ENCODE measurements around the gene KCNIP3.
"Not testable (repeated sequence)": the region's sequence is repeated elsewhere in the genome, so short reads cannot be mapped to it uniquely, and the experiment has no call there.

Gene KCNIP3

DNA sequence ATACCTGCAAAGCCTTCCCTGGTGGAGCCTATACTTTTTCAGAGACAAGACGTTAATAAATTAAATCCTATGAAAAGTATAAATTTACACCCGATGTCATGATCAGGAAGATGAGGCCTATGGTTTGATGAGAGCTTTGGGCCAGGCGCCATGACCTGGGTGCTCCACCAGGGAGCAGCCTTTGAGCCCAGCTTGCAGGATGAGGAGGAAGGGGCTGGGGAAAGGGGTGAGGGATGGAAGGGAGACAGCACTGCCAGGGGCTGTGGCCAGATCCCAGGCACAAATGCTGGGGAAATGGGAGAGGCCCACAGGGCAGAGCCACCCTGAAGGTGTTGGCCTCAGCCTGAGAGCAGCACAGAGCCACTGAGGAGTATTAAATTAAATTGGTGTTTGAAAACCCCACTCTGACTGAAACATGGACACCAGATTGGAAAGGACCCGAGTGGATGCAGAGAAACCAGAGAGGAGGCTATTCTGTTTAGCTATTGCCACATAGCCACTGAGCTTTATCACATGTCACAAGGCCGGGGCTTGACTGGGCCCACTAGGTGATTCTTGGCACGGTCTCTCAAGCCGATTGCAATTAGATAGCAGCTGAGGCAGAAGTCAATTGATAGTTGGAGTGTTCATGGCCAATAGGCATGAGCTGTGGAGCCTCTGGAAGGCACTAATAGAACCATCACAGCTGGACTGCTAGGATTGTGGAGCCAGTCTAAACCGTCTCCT, 95.7 kb downstream of the KCNIP3 start:
- H3K4me3 ChIP-seq (replicated peaks in 1 of 2; ENCODE audit: low read depth in 2 of 2, low read length in 2 of 2), result no peak overlapping the region
- no peak for DNase-seq (ENCODE audit: low read depth in 2 of 2)
- TF ChIP-seq, protein P1, sequence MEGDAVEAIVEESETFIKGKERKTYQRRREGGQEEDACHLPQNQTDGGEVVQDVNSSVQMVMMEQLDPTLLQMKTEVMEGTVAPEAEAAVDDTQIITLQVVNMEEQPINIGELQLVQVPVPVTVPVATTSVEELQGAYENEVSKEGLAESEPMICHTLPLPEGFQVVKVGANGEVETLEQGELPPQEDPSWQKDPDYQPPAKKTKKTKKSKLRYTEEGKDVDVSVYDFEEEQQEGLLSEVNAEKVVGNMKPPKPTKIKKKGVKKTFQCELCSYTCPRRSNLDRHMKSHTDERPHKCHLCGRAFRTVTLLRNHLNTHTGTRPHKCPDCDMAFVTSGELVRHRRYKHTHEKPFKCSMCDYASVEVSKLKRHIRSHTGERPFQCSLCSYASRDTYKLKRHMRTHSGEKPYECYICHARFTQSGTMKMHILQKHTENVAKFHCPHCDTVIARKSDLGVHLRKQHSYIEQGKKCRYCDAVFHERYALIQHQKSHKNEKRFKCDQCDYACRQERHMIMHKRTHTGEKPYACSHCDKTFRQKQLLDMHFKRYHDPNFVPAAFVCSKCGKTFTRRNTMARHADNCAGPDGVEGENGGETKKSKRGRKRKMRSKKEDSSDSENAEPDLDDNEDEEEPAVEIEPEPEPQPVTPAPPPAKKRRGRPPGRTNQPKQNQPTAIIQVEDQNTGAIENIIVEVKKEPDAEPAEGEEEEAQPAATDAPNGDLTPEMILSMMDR (IDR thresholded peaks at IDR 0.05; ENCODE audit: low read depth, low read length), result peak; percentile 11

DNA sequence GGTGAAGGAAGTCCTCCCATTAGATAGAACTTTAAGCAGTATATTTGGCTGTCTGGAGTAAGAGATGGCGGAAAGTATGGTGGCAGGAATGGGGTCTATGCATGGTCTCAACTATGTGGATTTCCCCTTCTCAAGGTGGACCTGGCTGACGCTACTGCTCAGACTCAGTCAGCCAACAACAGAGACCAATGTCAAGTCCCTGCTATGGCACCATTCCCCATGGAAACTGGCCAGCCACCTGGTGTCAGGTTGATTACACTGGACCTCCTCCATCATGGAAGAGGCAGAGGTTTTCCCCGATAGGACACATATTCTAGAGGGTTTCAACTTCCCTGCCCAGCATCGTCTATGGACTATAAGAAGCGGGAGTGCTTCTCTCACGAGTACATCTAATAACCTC, 96.8 kb downstream of the KCNIP3 start:
- no peak overlapping the region for H3K4me3 ChIP-seq (replicated peaks in 1 of 2; ENCODE audit: low read depth in 2 of 2, low read length in 2 of 2)
- DNase-seq (ENCODE audit: low read depth in 2 of 2), result no peak
- TF ChIP-seq, protein P1 (IDR thresholded peaks at IDR 0.05; ENCODE audit: low read depth, low read length), result no peak

DNA sequence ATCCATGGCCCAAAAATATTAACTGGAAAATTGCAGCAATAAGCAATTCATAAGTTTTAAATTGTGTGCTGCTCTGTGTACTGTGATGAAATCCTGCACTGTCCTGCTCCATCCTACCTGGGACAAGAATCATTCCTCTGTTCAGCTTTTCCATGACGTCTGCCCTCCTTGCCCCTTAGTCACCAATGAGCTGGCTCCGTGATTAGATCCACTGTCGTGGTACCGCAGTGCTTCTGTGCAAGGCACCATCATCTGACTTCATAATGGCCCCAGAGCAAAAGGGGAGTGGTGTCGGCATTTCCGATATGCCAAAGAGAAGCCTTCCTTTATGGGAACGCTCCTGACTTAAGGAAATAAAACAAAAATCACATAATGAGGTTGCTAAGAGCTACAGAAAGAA, 101.9 kb downstream of the KCNIP3 start:
- H3K4me3 ChIP-seq (replicated peaks in 1 of 2; ENCODE audit: low read depth in 2 of 2, low read length in 2 of 2), result no peak overlapping the region
- TF ChIP-seq, protein P1 (IDR thresholded peaks at IDR 0.05; ENCODE audit: low read depth, low read length), result no peak
- no peak for DNase-seq (ENCODE audit: low read depth in 2 of 2)

DNA sequence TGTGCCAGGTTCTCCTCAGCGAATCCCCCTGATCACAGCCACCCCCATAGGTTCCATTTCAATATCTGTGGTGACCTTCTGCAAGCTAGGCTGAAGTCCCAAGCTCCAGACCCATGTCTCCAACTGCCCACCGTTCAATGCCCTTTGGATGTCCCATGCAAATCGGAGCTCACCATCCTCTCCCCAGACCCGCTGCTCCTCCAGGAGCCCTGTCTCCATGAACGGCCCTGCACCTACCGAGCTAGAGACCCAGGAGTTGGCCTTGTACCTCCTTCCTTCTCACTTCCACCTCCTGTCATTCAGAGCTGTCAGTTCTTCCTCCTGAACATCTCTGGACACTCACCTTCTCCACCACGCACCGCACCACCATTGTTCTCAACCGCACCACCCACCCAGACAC, 104.3 kb downstream of the KCNIP3 start:
- TF ChIP-seq, protein P1 (IDR thresholded peaks at IDR 0.05; ENCODE audit: low read depth, low read length), result no peak
- DNase-seq (ENCODE audit: low read depth in 2 of 2), result no peak
- H3K4me3 ChIP-seq (replicated peaks in 1 of 2; ENCODE audit: low read depth in 2 of 2, low read length in 2 of 2), result peak overlapping the region in 1 of 2 donors; percentile 99

DNA sequence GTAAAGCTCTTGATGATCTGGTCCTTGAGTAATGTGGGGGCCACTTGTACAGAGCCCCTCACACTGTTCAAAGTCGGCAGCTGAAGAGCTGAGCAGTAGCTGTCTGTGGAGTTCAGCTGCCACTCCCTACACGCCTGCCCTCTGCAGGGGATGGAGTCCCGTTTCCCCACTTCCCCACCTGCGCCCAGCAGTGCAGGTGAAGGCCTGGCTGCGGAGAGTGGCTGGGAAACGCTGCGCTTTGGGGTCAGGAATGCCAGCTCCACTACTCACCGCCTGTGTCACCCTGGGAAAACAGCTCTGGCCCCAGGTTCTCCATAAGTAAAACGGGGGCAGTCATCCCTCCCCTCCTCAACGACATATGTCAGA, 104.8 kb downstream of the KCNIP3 start:
- not testable (repeated sequence) for DNase-seq (ENCODE audit: low read depth in 2 of 2)
- H3K4me3 ChIP-seq (replicated peaks in 1 of 2; ENCODE audit: low read depth in 2 of 2, low read length in 2 of 2), result peak overlapping the region; percentile 99

DNA sequence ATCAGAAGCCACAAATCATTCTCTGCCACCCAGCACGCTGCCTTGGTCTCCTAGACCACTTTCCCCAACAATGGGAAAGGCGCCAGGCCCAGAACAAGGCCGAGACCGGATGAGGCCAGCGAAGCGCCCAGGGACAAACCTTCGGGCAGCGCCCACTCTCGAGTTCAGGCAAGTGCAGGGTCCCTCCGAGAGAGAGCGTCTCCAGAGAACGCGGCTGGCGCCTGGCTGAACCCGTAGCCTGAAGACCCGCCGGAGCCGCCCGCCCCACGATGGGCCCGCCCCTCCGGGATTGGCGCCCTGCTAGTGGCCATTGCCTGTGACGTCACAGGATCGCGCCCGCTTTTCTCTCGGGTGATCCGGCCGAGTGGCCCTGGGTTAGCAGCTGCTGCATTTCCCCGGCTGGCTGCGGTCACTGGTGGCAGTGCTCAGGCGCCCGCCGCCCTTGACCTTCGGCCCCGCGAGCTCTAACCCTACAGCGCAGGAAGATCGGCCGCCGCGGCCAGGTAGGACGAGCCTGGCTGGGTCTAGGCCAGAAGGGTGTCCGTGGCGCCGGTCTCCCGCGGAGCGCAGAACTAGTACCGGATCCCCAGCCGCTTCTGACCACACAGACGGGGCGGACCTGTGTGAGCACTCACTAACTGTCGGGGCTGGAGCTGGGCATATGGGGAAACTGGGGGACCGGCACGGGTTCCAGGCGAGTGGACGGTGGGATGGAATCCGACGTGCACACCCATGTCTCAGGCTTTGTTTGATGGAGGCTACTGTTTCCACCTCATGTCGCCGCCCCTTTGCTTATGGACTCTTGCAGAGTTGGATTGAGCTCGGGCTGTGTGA, 105.4 kb downstream of the KCNIP3 start, which contains the start of gene FAHD2A:
Gene FAHD2A (plus strand): TSS at position 339 of the 834 bp plus-strand sequence. CDS start 2,851 bp downstream, outside the sequence.
- TF ChIP-seq, protein P1 (IDR thresholded peaks at IDR 0.05; ENCODE audit: low read depth, low read length), result no peak
- DNase-seq (ENCODE audit: low read depth in 2 of 2), result peak; percentile 87
- H3K4me3 ChIP-seq (replicated peaks in 1 of 2; ENCODE audit: low read depth in 2 of 2, low read length in 2 of 2), result peak within 1 kb of the TSS; percentile 99

DNA sequence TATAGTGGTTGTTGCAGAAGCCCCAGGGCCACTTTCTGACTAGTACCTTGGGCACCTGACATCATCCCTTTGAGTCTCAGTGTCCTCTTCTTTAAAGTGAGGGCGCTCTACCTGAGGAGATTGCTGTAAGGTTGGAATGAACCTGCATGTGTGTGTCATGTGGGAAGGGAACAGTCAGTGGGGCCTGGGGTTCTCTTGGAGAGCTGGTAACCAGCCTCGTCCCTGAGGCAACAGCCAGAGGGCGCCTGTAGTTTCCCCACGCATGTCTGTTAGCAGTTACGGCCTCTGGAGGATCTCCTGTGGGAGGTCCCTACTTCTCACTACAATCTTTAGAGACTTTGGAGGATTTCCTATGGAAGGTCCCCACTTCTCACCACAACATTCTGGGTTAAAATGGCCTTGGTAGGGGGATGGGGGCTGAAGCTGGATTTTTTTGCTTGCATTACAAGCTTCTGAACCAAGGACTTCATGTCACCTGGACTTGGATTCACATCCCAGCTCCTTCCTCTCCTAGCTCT, 106.1 kb downstream of the KCNIP3 start:
- TF ChIP-seq, protein P1 (IDR thresholded peaks at IDR 0.05; ENCODE audit: low read depth, low read length), result peak; percentile 32
- DNase-seq (ENCODE audit: low read depth in 2 of 2), result peak; percentile 48 to 55
- H3K4me3 ChIP-seq (replicated peaks in 1 of 2; ENCODE audit: low read depth in 2 of 2, low read length in 2 of 2), result peak overlapping the region; percentile 99

DNA sequence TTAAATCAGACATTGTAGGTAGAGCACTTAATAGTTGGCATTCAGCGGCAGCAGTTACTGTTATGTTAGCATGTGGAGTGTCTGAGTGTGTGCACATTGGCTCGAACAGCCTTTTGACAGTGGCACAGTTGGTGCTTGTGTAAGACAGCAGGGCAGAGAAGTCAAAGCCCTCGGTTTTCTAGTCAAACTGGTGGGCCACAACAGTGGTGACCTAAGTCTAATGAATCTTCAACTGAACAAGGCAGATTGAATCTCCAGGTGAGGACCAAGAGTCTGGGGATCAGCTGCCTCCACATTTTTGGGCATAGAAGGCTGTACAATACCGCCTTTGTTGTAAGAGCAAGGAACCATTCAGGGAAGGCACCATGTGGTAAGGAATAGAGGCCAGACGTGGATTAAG, 106.7 kb downstream of the KCNIP3 start:
- not testable (repeated sequence) for H3K4me3 ChIP-seq (replicated peaks in 1 of 2; ENCODE audit: low read depth in 2 of 2, low read length in 2 of 2); DNase-seq (ENCODE audit: low read depth in 2 of 2)

DNA sequence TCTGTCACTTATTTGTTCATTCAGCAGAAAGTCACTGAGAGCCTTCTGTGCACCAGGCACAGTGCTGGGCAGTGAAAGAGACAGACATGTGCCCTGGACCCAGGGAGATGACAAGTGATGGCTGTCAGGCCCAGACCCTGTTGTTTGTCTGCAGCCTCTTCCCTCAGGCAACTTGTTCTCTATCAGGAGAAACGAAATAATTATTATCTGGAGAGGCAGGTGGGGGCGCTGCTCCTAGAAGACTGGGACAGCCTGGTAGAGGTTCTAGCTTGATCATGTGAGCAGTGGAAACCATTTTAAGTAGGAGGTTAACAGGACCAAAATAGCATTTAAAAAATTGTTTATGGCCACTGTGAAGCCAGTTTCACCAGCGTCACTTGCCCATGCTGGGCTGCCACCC, 107.5 kb downstream of the KCNIP3 start:
- not testable (repeated sequence) for H3K4me3 ChIP-seq (replicated peaks in 1 of 2; ENCODE audit: low read depth in 2 of 2, low read length in 2 of 2); DNase-seq (ENCODE audit: low read depth in 2 of 2)

DNA sequence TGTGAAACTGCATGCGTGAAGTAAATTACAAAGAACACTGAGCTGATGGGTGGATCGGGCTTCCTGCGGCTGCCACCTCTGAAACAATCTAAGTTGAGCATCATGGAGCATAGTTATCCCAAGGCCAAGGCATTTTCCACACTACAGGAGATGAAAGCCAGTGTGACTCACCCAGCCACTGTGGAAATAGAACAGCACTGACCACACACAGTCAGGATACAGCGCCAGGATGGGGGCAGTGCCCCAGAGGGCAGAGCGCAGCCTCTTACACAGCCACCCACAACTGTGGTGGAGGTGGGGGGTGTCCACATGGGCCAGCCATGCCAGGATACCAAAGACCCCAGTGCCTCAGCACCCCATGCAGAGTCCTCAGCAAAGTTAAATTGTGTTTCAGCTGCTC, 114.1 kb downstream of the KCNIP3 start:
- peak; percentile 19 to 25 for DNase-seq (ENCODE audit: low read depth in 2 of 2)

More for the DNA sequence above, 114.1 kb downstream of the KCNIP3 start:
- H3K4me3 ChIP-seq (replicated peaks in 1 of 2; ENCODE audit: low read depth in 2 of 2, low read length in 2 of 2), result not testable (repeated sequence)

All from cardiac fibroblast (primary cell).